ENCODE measurements around the gene PKP2.

Gene PKP2

GRCh38 chr12:32896432-32897280, at the start of gene PKP2:
Gene PKP2, minus strand, starts transcription at chr12:32896777. Its CDS starts 46 bp downstream, at chr12:32896731.
- DNase-seq: peak; percentile 94

- no peak for DNase-seq
Observed at GRCh38 chr12:32944195-32944594, 47.6 kb upstream of the PKP2 start.

- no peak for DNase-seq
Observed at GRCh38 chr12:32939801-32940200, 43.2 kb upstream of the PKP2 start.

- DNase-seq: no peak
Observed at GRCh38 chr12:32926963-32927362, 30.4 kb upstream of the PKP2 start.

- DNase-seq: no peak
Observed at GRCh38 chr12:32926356-32926755, 29.8 kb upstream of the PKP2 start.

- DNase-seq: no peak
Observed at GRCh38 chr12:32922546-32923297, 26.1 kb upstream of the PKP2 start.

GRCh38 chr12:32921397-32921796, 24.8 kb upstream of the PKP2 start:
- no peak for DNase-seq

GRCh38 chr12:32920506-32921085, 24.0 kb upstream of the PKP2 start:
- DNase-seq: no peak

GRCh38 chr12:32918890-32919801, 22.6 kb upstream of the PKP2 start:
- DNase-seq: no peak

GRCh38 chr12:32917094-32917611, 20.6 kb upstream of the PKP2 start:
- no peak for DNase-seq

- no peak for DNase-seq
Observed at GRCh38 chr12:32907898-32908476, 11.4 kb upstream of the PKP2 start.

GRCh38 chr12:32907166-32907565, 10.6 kb upstream of the PKP2 start:
- DNase-seq: no peak

GRCh38 chr12:32906399-32907165, 10.0 kb upstream of the PKP2 start:
- no peak for DNase-seq

- DNase-seq: no peak
Observed at GRCh38 chr12:32903763-32904162, 7.2 kb upstream of the PKP2 start.

GRCh38 chr12:32903318-32903717, 6.7 kb upstream of the PKP2 start:
- DNase-seq: no peak

- DNase-seq: no peak
Observed at GRCh38 chr12:32902287-32902997, 5.9 kb upstream of the PKP2 start.

- DNase-seq: no peak
Observed at GRCh38 chr12:32901553-32901952, 5.0 kb upstream of the PKP2 start.

- DNase-seq: no peak
Observed at GRCh38 chr12:32897687-32898573, 1.4 kb upstream of the PKP2 start.

GRCh38 chr12:32897281-32897610, 669 bp upstream of the PKP2 start:
- DNase-seq: no peak

Measured in 8988T (cell line).